GM12878 (cell line): Measurements from ENCODE around the gene CHD9. TPM values are rescaled to one million over a fixed set of nuclear protein-coding genes. Genes with fewer than 3 reads are reported as not detected.

ENCODE experiments used
- BACH1 ChIP-seq: fragments of 450-650 bp; IDR thresholded peaks from 2 replicates; pipeline ENCODE4 v1.6.1; 2017; ENCODE audit warnings: mild to moderate bottlenecking, borderline replicate concordance
- BRCA1 ChIP-seq: IDR thresholded peaks from 2 replicates; pipeline ENCODE4 v1.6.1; 2011; ENCODE audit warnings: low read depth, low read length, improper control_type of control experiment
- EGR1 ChIP-seq, 2 experiments: IDR thresholded peaks; 1 replicate in 1 of 2; 2 replicates in 1 of 2; pipeline ENCODE4 v1.6.1; 2011 to 2012; ENCODE audit warnings: low read depth in 2 of 2, low read length in 2 of 2, borderline replicate concordance in 1 of 2, mild to moderate bottlenecking in 1 of 2, moderate library complexity in 1 of 2
- EP300 ChIP-seq, 2 experiments: fragments of 150-350 bp in 1 of 2; IDR thresholded peaks; 2 replicates each; pipeline ENCODE4 v1.6.1; 2011 to 2012; ENCODE audit warnings: low read depth in 2 of 2, low read length in 2 of 2, borderline replicate concordance in 1 of 2, improper control_type of control experiment in 1 of 2, inconsistent platforms in 1 of 2; ENCODE audit not compliant: control insufficient read depth in 1 of 2
- HDGF ChIP-seq: fragments of 450-650 bp; IDR thresholded peaks from 2 replicates; pipeline ENCODE4 v1.6.1; 2016; ENCODE audit warnings: antibody characterized with exemption
- IKZF1 ChIP-seq: fragments of 450-650 bp; conservative IDR thresholded peaks from 2 replicates; pipeline ENCODE4 v1.6.1; 2017; ENCODE audit warnings: antibody characterized with exemption, mild to moderate bottlenecking
- IRF4 ChIP-seq: IDR thresholded peaks from 2 replicates; pipeline ENCODE4 v1.6.1; 2011; ENCODE audit warnings: low read depth, low read length
- MTA3 ChIP-seq: IDR thresholded peaks from 2 replicates; pipeline ENCODE4 v1.6.1; 2012; ENCODE audit warnings: low read length, inconsistent platforms, borderline replicate concordance
- MXI1 ChIP-seq: fragments of 150-350 bp; IDR thresholded peaks from 2 replicates; pipeline ENCODE4 v1.6.1; 2011; ENCODE audit warnings: low read depth, mild to moderate bottlenecking, inconsistent platforms, low read length, improper control_type of control experiment
- MYC ChIP-seq: IDR thresholded peaks from 2 replicates; pipeline ENCODE4 v1.6.1; 2011; ENCODE audit warnings: mild to moderate bottlenecking, low read length, moderate library complexity, inconsistent platforms; ENCODE audit not compliant: insufficient read depth, insufficient replicate concordance, insufficient read length, severe bottlenecking
- PKNOX1 ChIP-seq: fragments of 450-650 bp; IDR thresholded peaks from 2 replicates; pipeline ENCODE4 v1.6.1; 2016; ENCODE audit warnings: mild to moderate bottlenecking
- PML ChIP-seq: IDR thresholded peaks from 2 replicates; pipeline ENCODE4 v1.6.1; 2012; ENCODE audit warnings: low read length, inconsistent platforms
- RBBP5 ChIP-seq: fragments of 200-600 bp; sonication (generic); conservative IDR thresholded peaks from 2 replicates; pipeline ENCODE4 v1.6.1; 2016
- RFX5 ChIP-seq: IDR thresholded peaks from 2 replicates; pipeline ENCODE4 v1.6.1; 2011; ENCODE audit warnings: low read depth, low read length, improper control_type of control experiment
- RUNX3 ChIP-seq: IDR thresholded peaks from 2 replicates; pipeline ENCODE4 v1.6.1; 2012; ENCODE audit warnings: low read length, inconsistent platforms
- SIX5 ChIP-seq: IDR thresholded peaks from 2 replicates; pipeline ENCODE4 v1.6.1; 2011; ENCODE audit warnings: mild to moderate bottlenecking, low read depth, low read length, moderate library complexity; ENCODE audit not compliant: severe bottlenecking
- SMC3 ChIP-seq: IDR thresholded peaks from 2 replicates; pipeline ENCODE4 v1.6.1; 2011; ENCODE audit warnings: low read length, improper control_type of control experiment, borderline replicate concordance
- ZNF217 ChIP-seq: fragments of 450-650 bp; IDR thresholded peaks from 2 replicates; pipeline ENCODE4 v1.6.1; 2017; ENCODE audit warnings: antibody characterized with exemption, mild to moderate bottlenecking
- ZSCAN29 ChIP-seq: fragments of 450-650 bp; IDR thresholded peaks from 2 replicates; pipeline ENCODE4 v1.6.1; 2017; ENCODE audit warnings: mild to moderate bottlenecking, moderate library complexity
- polyA plus RNA-seq, 11 experiments: library from polyadenylated mRNA; depleted of rRNA in 4 of 11; unstranded in 6 of 11; stranded (reverse) in 5 of 11; fragments of >200 nt; fragmentation: Nextera tagmentation in 4 of 11; fragmentation: Illumina TruSeq in 1 of 11; extraction: Ambion mirVana in 4 of 11; extraction: Trizol in 1 of 11; gene quantifications; 1 replicate in 1 of 11; 2 replicates in 10 of 11; pipeline versions ENCODE4 v1.2.1 to v1.2.3, GENCODE V29; 2011 to 2016; ENCODE audit warnings: inconsistent platforms in 2 of 11, missing spikeins in 2 of 11, low read depth in 1 of 11
- total RNA-seq, 4 experiments: library from RNA; depleted of rRNA in 3 of 4; stranded (reverse); fragments of >200 nt in 3 of 4; fragmentation: Illumina TruSeq in 1 of 4; extraction: Trizol in 1 of 4; gene quantifications; 2 replicates each; pipeline versions ENCODE4 v1.2.1 to v1.2.3, GENCODE V29; 2013 to 2021
- TF ChIP-seq, protein P1 (sequence below): fragments of 450-650 bp; IDR thresholded peaks from 2 replicates; pipeline ENCODE4 v1.6.1; 2018; ENCODE audit warnings: borderline replicate concordance, mild to moderate bottlenecking; ENCODE audit not compliant: partially characterized antibody
- TF ChIP-seq, protein P2 (sequence below): fragments of 450-650 bp; IDR thresholded peaks from 2 replicates; pipeline ENCODE4 v1.6.1; 2016; ENCODE audit warnings: mild to moderate bottlenecking
- TF ChIP-seq, protein P3 (sequence below): fragments of 450-650 bp; IDR thresholded peaks from 2 replicates; pipeline ENCODE4 v1.6.1; 2017; ENCODE audit warnings: mild to moderate bottlenecking, low read depth, inconsistent platforms; ENCODE audit not compliant: poor library complexity, severe bottlenecking
- TF ChIP-seq, protein P4 (sequence below): IDR thresholded peaks from 2 replicates; pipeline ENCODE4 v1.6.1; 2012; ENCODE audit warnings: low read depth, low read length, improper control_type of control experiment

Gene CHD9
- total and polyA plus RNA-seq, 10 of the 15 experiments (the other 5 are each of a cell fraction or from before 2014, with no cell fraction given), result 29.2 to 95.7 (median 54.3) TPM

DNA sequence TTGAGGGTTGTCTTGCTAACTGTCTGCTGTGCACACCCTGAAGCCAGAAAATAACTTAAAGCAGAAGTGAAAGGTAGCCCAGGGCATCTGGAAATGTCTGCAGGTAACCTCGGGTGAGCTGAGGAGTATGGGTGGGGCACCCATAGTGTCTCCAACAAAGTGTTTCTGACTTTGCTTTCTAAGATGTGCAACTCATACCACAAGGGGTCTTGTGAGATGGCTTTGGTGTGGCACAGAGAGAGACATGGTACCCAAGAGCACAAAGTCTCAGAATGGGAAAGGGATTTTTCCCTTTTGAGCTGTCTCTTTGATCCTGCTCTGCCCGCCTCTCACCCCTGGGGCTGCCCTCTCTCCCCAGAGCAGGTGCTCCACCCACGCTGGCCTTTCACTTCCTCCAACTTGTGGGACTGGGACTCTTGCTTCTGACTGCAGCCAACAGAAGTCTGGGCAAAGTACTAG, 6.9 kb downstream of the CHD9 start (continued):
- TF ChIP-seq IKZF1 (peak; percentile 100), MYC (no peak), IRF4 (peak; percentile 99), RFX5 (no peak), BACH1 (peak; percentile 94), RBBP5 (no peak), PML (peak; percentile 75; the same call in 1 of the 2 replicates), ZSCAN29 (peak; percentile 80), SMC3 (peak; percentile 30; the same call in 1 of the 2 replicates), ZNF217 (peak; percentile 93), HDGF (peak; percentile 79), PKNOX1 (peak; percentile 47; the same call in 1 of the 2 replicates), MTA3 (peak; percentile 99), MXI1 (peak; percentile 85), RUNX3 (peak; percentile 95), SIX5 (no peak), EP300 (IDR thresholded peaks at IDR 0.05; ENCODE audit: borderline replicate concordance in 1 of 2, control insufficient read depth in 1 of 2, low read depth in 2 of 2, low read length in 2 of 2) (peak; percentile 97 to 98), BRCA1 (no peak), EGR1 (IDR thresholded peaks at IDR 0.05; ENCODE audit: borderline replicate concordance in 1 of 2, low read depth in 2 of 2, low read length in 2 of 2) (peak; percentile 53 to 100)
- TF ChIP-seq, protein P1, sequence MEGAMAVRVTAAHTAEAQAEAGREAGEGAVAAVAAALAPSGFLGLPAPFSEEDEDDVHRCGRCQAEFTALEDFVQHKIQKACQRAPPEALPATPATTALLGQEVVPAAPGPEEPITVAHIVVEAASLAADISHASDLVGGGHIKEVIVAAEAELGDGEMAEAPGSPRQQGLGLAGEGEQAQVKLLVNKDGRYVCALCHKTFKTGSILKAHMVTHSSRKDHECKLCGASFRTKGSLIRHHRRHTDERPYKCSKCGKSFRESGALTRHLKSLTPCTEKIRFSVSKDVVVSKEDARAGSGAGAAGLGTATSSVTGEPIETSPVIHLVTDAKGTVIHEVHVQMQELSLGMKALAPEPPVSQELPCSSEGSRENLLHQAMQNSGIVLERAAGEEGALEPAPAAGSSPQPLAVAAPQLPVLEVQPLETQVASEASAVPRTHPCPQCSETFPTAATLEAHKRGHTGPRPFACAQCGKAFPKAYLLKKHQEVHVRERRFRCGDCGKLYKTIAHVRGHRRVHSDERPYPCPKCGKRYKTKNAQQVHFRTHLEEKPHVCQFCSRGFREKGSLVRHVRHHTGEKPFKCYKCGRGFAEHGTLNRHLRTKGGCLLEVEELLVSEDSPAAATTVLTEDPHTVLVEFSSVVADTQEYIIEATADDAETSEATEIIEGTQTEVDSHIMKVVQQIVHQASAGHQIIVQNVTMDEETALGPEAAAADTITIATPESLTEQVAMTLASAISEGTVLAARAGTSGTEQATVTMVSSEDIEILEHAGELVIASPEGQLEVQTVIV, result no peak
- TF ChIP-seq, protein P2, sequence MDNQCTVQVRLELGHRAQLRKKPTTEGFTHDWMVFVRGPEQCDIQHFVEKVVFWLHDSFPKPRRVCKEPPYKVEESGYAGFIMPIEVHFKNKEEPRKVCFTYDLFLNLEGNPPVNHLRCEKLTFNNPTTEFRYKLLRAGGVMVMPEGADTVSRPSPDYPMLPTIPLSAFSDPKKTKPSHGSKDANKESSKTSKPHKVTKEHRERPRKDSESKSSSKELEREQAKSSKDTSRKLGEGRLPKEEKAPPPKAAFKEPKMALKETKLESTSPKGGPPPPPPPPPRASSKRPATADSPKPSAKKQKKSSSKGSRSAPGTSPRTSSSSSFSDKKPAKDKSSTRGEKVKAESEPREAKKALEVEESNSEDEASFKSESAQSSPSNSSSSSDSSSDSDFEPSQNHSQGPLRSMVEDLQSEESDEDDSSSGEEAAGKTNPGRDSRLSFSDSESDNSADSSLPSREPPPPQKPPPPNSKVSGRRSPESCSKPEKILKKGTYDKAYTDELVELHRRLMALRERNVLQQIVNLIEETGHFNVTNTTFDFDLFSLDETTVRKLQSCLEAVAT, result peak; percentile 86
- TF ChIP-seq, protein P3, sequence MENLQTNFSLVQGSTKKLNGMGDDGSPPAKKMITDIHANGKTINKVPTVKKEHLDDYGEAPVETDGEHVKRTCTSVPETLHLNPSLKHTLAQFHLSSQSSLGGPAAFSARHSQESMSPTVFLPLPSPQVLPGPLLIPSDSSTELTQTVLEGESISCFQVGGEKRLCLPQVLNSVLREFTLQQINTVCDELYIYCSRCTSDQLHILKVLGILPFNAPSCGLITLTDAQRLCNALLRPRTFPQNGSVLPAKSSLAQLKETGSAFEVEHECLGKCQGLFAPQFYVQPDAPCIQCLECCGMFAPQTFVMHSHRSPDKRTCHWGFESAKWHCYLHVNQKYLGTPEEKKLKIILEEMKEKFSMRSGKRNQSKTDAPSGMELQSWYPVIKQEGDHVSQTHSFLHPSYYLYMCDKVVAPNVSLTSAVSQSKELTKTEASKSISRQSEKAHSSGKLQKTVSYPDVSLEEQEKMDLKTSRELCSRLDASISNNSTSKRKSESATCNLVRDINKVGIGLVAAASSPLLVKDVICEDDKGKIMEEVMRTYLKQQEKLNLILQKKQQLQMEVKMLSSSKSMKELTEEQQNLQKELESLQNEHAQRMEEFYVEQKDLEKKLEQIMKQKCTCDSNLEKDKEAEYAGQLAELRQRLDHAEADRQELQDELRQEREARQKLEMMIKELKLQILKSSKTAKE, result peak; percentile 98
- TF ChIP-seq, protein P4, sequence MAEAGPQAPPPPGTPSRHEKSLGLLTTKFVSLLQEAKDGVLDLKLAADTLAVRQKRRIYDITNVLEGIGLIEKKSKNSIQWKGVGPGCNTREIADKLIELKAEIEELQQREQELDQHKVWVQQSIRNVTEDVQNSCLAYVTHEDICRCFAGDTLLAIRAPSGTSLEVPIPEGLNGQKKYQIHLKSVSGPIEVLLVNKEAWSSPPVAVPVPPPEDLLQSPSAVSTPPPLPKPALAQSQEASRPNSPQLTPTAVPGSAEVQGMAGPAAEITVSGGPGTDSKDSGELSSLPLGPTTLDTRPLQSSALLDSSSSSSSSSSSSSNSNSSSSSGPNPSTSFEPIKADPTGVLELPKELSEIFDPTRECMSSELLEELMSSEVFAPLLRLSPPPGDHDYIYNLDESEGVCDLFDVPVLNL, result no peak
